ENCODE data around the gene LMO1. TPM values are rescaled to one million over a fixed set of nuclear protein-coding genes. Genes with fewer than 3 reads are reported as not detected.

The LMO1 gene
- total and polyA plus RNA-seq, 2 of the 8 experiments (the other 6 are each of a cell fraction or from before 2014, with no cell fraction given), result 0.17 TPM; not detected in 1

- no peak overlapping the region for H3K14ac ChIP-seq (ENCODE audit: insufficient read length)
- no peak overlapping the region for H3K9ac ChIP-seq (replicated peaks in 1 of 4; ENCODE audit: extremely low read depth in 1 of 4, low read depth in 3 of 4, low read length in 3 of 4)
- DNase-seq (ENCODE audit: low read depth in 1 of 2, low spot score in 2 of 2) (no peak), FAIRE-seq (no peak)
- H2BK120ac ChIP-seq (replicated peaks; ENCODE audit: low read depth, low read length), result no peak overlapping the region
- CTCF ChIA-PET (ENCODE audit: partially characterized antibody), result interaction anchor here (0.8 to 5.1 kb wide), 10 partner anchors 9 to 72 kb away, joined by 3 to 24 read pairs (median 4); partner anchors contain the start of gene LMO1
- H2BK5ac ChIP-seq (ENCODE audit: low read depth, low read length), result no peak overlapping the region
- no peak overlapping the region for H3K4me3 ChIP-seq (ENCODE audit: extremely low read depth in 1 of 4, insufficient read depth in 2 of 4, low read depth in 3 of 4, low read length in 4 of 4)
- peaks cover 0 to 6% (median 2%) of the 10 kb centered on the region in 4 experiments; a peak in 3 of 7 replicates for H3K4me1 ChIP-seq (replicated peaks in 1 of 4; ENCODE audit: control insufficient read depth in 3 of 4, insufficient read depth in 4 of 4, low read length in 3 of 4)
- no peaks in the 10 kb centered on the region for H3K23me2 ChIP-seq (ENCODE audit: low read depth, low read length)
- no peak overlapping the region for H3K56ac ChIP-seq (replicated peaks; ENCODE audit: insufficient read length, low read depth, low read length)
- peak overlapping the region; percentile 51; the same call in 1 of the 2 replicates for H3K18ac ChIP-seq (ENCODE audit: extremely low read depth, low read length)
- H2AFZ ChIP-seq (ENCODE audit: low read length), result no peak overlapping the region
- no peaks in the 10 kb centered on the region for H3K36me3 ChIP-seq (ENCODE audit: control insufficient read depth in 2 of 4, insufficient read depth in 4 of 4, low read length in 3 of 4)
- H4K8ac ChIP-seq (ENCODE audit: extremely low read depth, insufficient read depth, low read length), result peak overlapping the region; percentile 62; the same call in 1 of the 2 replicates
- no peak overlapping the region for H3K27ac ChIP-seq (ENCODE audit: low read depth, low read length)
- no peak overlapping the region for H4K5ac ChIP-seq (ENCODE audit: insufficient read length, low read depth, low read length)
- no peaks in the 10 kb centered on the region for H3K79me2 ChIP-seq (ENCODE audit: control insufficient read depth in 1 of 2, insufficient read depth in 2 of 2, low read length in 2 of 2)
- no peak overlapping the region for H3K4me2 ChIP-seq (ENCODE audit: insufficient read depth in 1 of 2, low read depth in 2 of 2, low read length in 2 of 2)
- no peak overlapping the region for H3K23ac ChIP-seq (ENCODE audit: insufficient read length)
- H2BK12ac ChIP-seq (ENCODE audit: low read depth, low read length), result no peak overlapping the region
- no peaks in the 10 kb centered on the region for H3K79me1 ChIP-seq (ENCODE audit: low read depth, low read length)
- H3K4ac ChIP-seq (replicated peaks; ENCODE audit: insufficient read length, low read depth, low read length), result no peak overlapping the region
- H2AK5ac ChIP-seq (ENCODE audit: low read depth, low read length), result no peak overlapping the region
- H2BK15ac ChIP-seq (ENCODE audit: low read length), result no peak overlapping the region
- peaks cover 0 to 3% of the 10 kb centered on the region in 2 experiments for H4K20me1 ChIP-seq (replicated peaks in 1 of 2; ENCODE audit: control insufficient read depth in 1 of 2, insufficient read depth in 2 of 2, low read length in 2 of 2)
- no peaks in the 10 kb centered on the region for H3K9me3 ChIP-seq (ENCODE audit: insufficient read depth in 2 of 2, low read depth in 1 of 2, low read length in 1 of 2)
- 95% methylated on average over 8 of the region's 8 CpGs; no CpG with 5 or more reads in 1 of the 2 experiments for WGBS, 2 experiments (ENCODE audit: extremely low coverage in 1 of 2, insufficient coverage in 1 of 2, insufficient read length in 1 of 2, insufficient replicate concordance in 2 of 2, low coverage in 1 of 2, low lambda C conversion rate in 2 of 2, missing lambda C conversion rate in 1 of 2)
- H4K91ac ChIP-seq (replicated peaks; ENCODE audit: insufficient read length, low read length), result no peak overlapping the region
- H3K27me3 ChIP-seq (replicated peaks in 1 of 4; ENCODE audit: control insufficient read depth in 3 of 4, extremely low read depth in 1 of 4, insufficient read depth in 3 of 4, low read length in 3 of 4), result no peaks in the 10 kb centered on the region; a peak in 1 of 7 replicates
- H2BK20ac ChIP-seq (ENCODE audit: low read length), result no peak overlapping the region
- POLR2A ChIA-PET (ENCODE audit: partially characterized antibody), result interaction anchor here (1.9 kb wide), 1 partner anchor 11 kb away, joined by 4 read pairs; no protein-coding TSS in a partner anchor
- TF ChIP-seq TAF7 (optimal IDR thresholded peaks at IDR 0.05; ENCODE audit: borderline replicate concordance, low read depth, low read length), result no peak
- no peak for TF ChIP-seq ATF2 (IDR thresholded peaks at IDR 0.05; ENCODE audit: low read length)
- no peak for TF ChIP-seq SIX5 (IDR thresholded peaks at IDR 0.05; ENCODE audit: low read depth, low read length)
- no peak for TF ChIP-seq POU5F1 (IDR thresholded peaks at IDR 0.05; ENCODE audit: low read depth, low read length)
- no peak for TF ChIP-seq RNF2 (IDR thresholded peaks at IDR 0.05; ENCODE audit: borderline replicate concordance, low read depth, low read length, missing control alignments, poor library complexity, severe bottlenecking)
- TF ChIP-seq PHF8 (conservative IDR thresholded peaks at IDR 0.05; ENCODE audit: low read depth, low read length), result no peak
- no peak for TF ChIP-seq SIN3A (conservative IDR thresholded peaks at IDR 0.05 in 1 of 2, IDR thresholded peaks at IDR 0.05 in 1 of 2; ENCODE audit: low read depth in 1 of 2, low read length in 2 of 2)
- TF ChIP-seq KDM1A (IDR thresholded peaks at IDR 0.05; ENCODE audit: borderline replicate concordance, low read length), result no peak
- no peak for TF ChIP-seq TAF1 (IDR thresholded peaks at IDR 0.05; ENCODE audit: low read depth, low read length)
Observed at GRCh38 chr11:8290081-8290810, 26.6 kb upstream of the LMO1 start.
